ENCODE measurements around the gene RFX2. TPM values are rescaled to one million over a fixed set of nuclear protein-coding genes. Genes with fewer than 3 reads are reported as not detected.

Gene RFX2
- total and polyA plus RNA-seq, 10 of the 15 experiments (the other 5 are each of a cell fraction or from before 2014, with no cell fraction given) = 3.2 to 9.8 (median 4.7) TPM

- TF ChIP-seq, protein P1, sequence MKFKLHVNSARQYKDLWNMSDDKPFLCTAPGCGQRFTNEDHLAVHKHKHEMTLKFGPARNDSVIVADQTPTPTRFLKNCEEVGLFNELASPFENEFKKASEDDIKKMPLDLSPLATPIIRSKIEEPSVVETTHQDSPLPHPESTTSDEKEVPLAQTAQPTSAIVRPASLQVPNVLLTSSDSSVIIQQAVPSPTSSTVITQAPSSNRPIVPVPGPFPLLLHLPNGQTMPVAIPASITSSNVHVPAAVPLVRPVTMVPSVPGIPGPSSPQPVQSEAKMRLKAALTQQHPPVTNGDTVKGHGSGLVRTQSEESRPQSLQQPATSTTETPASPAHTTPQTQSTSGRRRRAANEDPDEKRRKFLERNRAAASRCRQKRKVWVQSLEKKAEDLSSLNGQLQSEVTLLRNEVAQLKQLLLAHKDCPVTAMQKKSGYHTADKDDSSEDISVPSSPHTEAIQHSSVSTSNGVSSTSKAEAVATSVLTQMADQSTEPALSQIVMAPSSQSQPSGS (IDR thresholded peaks at IDR 0.05; ENCODE audit: low read length) = no peak
- TF ChIP-seq ZNF207 (IDR thresholded peaks at IDR 0.05; ENCODE audit: borderline replicate concordance) (peak; percentile 85), TCF12 (IDR thresholded peaks at IDR 0.05; ENCODE audit: low read depth, low read length) (no peak), TAF1 (IDR thresholded peaks at IDR 0.05; ENCODE audit: borderline replicate concordance, low read depth, low read length) (0 out of 2 replicates have a peak, but pooled peaks have one; percentile 34), FOXK2 (IDR thresholded peaks at IDR 0.05) (no peak), HDAC2 (IDR thresholded peaks at IDR 0.05) (no peak), RB1 (IDR thresholded peaks at IDR 0.05; ENCODE audit: borderline replicate concordance) (peak; percentile 90; the same call in 1 of the 2 replicates), POLR2AphosphoS2 (IDR thresholded peaks at IDR 0.05; ENCODE audit: low read depth, low read length) (no peak), ELK1 (IDR thresholded peaks at IDR 0.05; ENCODE audit: low read depth, low read length) (no peak; the same call in 1 of the 2 replicates), BCL3 (IDR thresholded peaks at IDR 0.05; ENCODE audit: borderline replicate concordance, insufficient read depth, low read depth, low read length, poor library complexity, severe bottlenecking) (no peak), IRF3 (IDR thresholded peaks at IDR 0.05) (peak; percentile 96), SMAD5 (IDR thresholded peaks at IDR 0.05; ENCODE audit: low read depth) (no peak), CREM (IDR thresholded peaks at IDR 0.05; ENCODE audit: low read depth) (peak; percentile 63; the same call in 1 of the 2 replicates), ZSCAN29 (IDR thresholded peaks at IDR 0.05) (no peak), TCF7 (IDR thresholded peaks at IDR 0.05; ENCODE audit: borderline replicate concordance) (no peak), CUX1 (IDR thresholded peaks at IDR 0.05; ENCODE audit: insufficient replicate concordance, low read depth, low read length) (no peak), RCOR1 (conservative IDR thresholded peaks at IDR 0.05; ENCODE audit: low read depth, low read length) (no peak), NFYB (IDR thresholded peaks at IDR 0.05; ENCODE audit: insufficient read depth, low read depth, low read length) (peak; percentile 96)
- TF ChIP-seq, protein P2, sequence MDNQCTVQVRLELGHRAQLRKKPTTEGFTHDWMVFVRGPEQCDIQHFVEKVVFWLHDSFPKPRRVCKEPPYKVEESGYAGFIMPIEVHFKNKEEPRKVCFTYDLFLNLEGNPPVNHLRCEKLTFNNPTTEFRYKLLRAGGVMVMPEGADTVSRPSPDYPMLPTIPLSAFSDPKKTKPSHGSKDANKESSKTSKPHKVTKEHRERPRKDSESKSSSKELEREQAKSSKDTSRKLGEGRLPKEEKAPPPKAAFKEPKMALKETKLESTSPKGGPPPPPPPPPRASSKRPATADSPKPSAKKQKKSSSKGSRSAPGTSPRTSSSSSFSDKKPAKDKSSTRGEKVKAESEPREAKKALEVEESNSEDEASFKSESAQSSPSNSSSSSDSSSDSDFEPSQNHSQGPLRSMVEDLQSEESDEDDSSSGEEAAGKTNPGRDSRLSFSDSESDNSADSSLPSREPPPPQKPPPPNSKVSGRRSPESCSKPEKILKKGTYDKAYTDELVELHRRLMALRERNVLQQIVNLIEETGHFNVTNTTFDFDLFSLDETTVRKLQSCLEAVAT (IDR thresholded peaks at IDR 0.05) = no peak
These were observed at the start of gene RFX2 (continued) for GRCh38 chr19:6110360-6110977.
